Astrocyte of the spinal cord (primary cell): Measurements from ENCODE around the gene COMMD1.
"Not testable (repeated sequence)": the region's sequence is repeated elsewhere in the genome, so short reads cannot be mapped to it uniquely, and the experiment has no call there.

Source experiments
- DNase-seq: peaks from one replicate; pipeline ENCODE4 v3.0.0; 2011; ENCODE audit warnings: low read depth, low spot score
- H3K4me3 ChIP-seq: 2 replicates; pipeline ENCODE4 v1.5.1; 2011; ENCODE audit warnings: low read depth, mild to moderate bottlenecking, low read length, moderate library complexity
- CTCF ChIP-seq: IDR thresholded peaks from 2 replicates; pipeline ENCODE4 v1.5.1; 2012; ENCODE audit warnings: low read depth, mild to moderate bottlenecking, low read length, inconsistent platforms
- in situ Hi-C: cut with HindIII; loops from 2 replicates; pipeline ENCODE4 v1.10.0; 2017; ENCODE audit warnings: low sequenced_read_pairs

The COMMD1 gene

GRCh38 chr2:62142054-62142453, 236.6 kb downstream of the COMMD1 start:
- in situ Hi-C loops: no loop called here
- TF ChIP-seq CTCF: no peak
- no peak for DNase-seq

DNA sequence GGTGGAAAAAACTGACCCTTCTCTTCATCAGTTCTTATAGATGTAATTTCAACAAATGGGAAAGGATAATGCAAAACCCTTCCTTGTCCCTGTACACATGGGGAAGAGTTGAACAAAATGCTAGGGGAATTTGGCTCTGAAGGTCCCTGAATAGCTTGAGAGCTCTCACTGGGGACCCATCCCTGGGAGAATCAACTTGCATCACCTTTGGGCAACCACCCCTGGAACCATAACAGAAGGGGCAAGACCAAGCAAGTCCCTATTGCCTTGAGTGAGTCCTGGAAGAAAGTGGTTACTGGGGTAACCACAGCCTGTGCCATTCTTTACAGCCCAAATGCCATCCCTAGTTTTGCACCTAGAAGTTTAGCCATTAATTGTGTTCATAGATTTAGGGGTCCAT, 238.2 kb downstream of the COMMD1 start:
- no peak for DNase-seq
- in situ Hi-C loops: no loop called here
- H3K4me3 ChIP-seq: no peak overlapping the region
- TF ChIP-seq CTCF: no peak

More at GRCh38 chr2:62142054-62142453, 236.6 kb downstream of the COMMD1 start:
- H3K4me3 ChIP-seq: no peak overlapping the region

- no peak for TF ChIP-seq CTCF
- H3K4me3 ChIP-seq: no peak overlapping the region
- in situ Hi-C loops: no loop called here
- DNase-seq: no peak
Measured at GRCh38 chr2:62144689-62145477, 239.4 kb downstream of the COMMD1 start.

- no peak for TF ChIP-seq CTCF
- in situ Hi-C loops: no loop called here
- H3K4me3 ChIP-seq: no peak overlapping the region
- no peak for DNase-seq
Measured at GRCh38 chr2:62145478-62146100, 240.1 kb downstream of the COMMD1 start.

- in situ Hi-C loops: not testable (repeated sequence)
Measured at GRCh38 chr2:62146790-62147189, 241.3 kb downstream of the COMMD1 start.

GRCh38 chr2:62147610-62148301, 242.3 kb downstream of the COMMD1 start:
- peak; percentile 58 for DNase-seq
- in situ Hi-C loops: no loop called here
- H3K4me3 ChIP-seq: no peak overlapping the region
- no peak for TF ChIP-seq CTCF

More at GRCh38 chr2:62146790-62147189, 241.3 kb downstream of the COMMD1 start:
- DNase-seq, H3K4me3 ChIP-seq: not testable (repeated sequence)

GRCh38 chr2:62149708-62150107, 244.2 kb downstream of the COMMD1 start:
- in situ Hi-C loops: no loop called here
- H3K4me3 ChIP-seq: no peak overlapping the region
- peak; percentile 88 for DNase-seq
- TF ChIP-seq CTCF: no peak
